ENCODE measurements around the gene CPEB4. TPM values are rescaled to one million over a fixed set of nuclear protein-coding genes. Genes with fewer than 3 reads are reported as not detected.
A peak's percentile ranks its signal among the peaks of the same experiment; 100 is the strongest.

CPEB4 gene
- total and polyA plus RNA-seq, 2 donors (not counting 3 experiments of a cell fraction or from before 2014, with no cell fraction given) = 11.3 to 16.4 TPM

GRCh38 chr5:173917788-173918786 lies 29.9 kb downstream of the CPEB4 start:
- BruUV-seq (replicated peaks) = TSS peak; percentile 88
- TF ChIP-seq POLR2A (IDR thresholded peaks at IDR 0.05; ENCODE audit: low read depth, low read length) (peak; percentile 94), JUN (IDR thresholded peaks at IDR 0.05; ENCODE audit: borderline replicate concordance, insufficient read depth, insufficient read length, low read depth) (peak; percentile 6), CTCF (IDR thresholded peaks at IDR 0.05; ENCODE audit: extremely low read depth in 1 of 2, insufficient read depth in 1 of 2, low read depth in 1 of 2, low read length in 2 of 2) (no peak), POLR2AphosphoS5 (IDR thresholded peaks at IDR 0.05; ENCODE audit: insufficient read depth, low read depth, low read length) (peak; percentile 59), GATA2 (IDR thresholded peaks at IDR 0.05; ENCODE audit: insufficient read depth, insufficient read length, low read depth, low read length) (no peak)
- Histone ChIP-seq H3K27ac (ENCODE audit: insufficient read depth, low read depth, low read length) (peak overlapping the region; percentile 99), H3K9me3 (replicated peaks; ENCODE audit: control insufficient read depth, insufficient read depth, low read length) (no peaks in the 10 kb centered on the region), H3K4me2 (ENCODE audit: insufficient read depth, low read length) (peak overlapping the region; percentile 96), H2AFZ (ENCODE audit: low read depth, low read length) (no peak overlapping the region), H3K79me2 (ENCODE audit: control insufficient read depth, insufficient read depth, low read length) (peaks cover 27% of the 10 kb centered on the region), H3K36me3 (ENCODE audit: control insufficient read depth in 2 of 2, extremely low read depth in 1 of 2, insufficient read depth in 2 of 2, low read length in 2 of 2) (no peaks in the 10 kb centered on the region), H3K4me3 (replicated peaks in 1 of 3; ENCODE audit: insufficient read depth in 1 of 3, low read depth in 1 of 3, low read length in 3 of 3) (peak overlapping the region; percentile 44 to 93 (median 65)), H3K9ac (replicated peaks; ENCODE audit: extremely low read depth, insufficient read depth, low read length) (peak overlapping the region; percentile 99), H4K20me1 (replicated peaks; ENCODE audit: control insufficient read depth, extremely low read depth, insufficient read depth, low read length) (no peaks in the 10 kb centered on the region), H3K4me1 (ENCODE audit: control insufficient read depth, extremely low read depth, insufficient read depth, low read length) (peaks cover 28% of the 10 kb centered on the region), H3K27me3 (ENCODE audit: control insufficient read depth in 2 of 2, insufficient read depth in 2 of 2, low read length in 2 of 2) (no peaks in the 10 kb centered on the region), H3K9me1 (replicated peaks; ENCODE audit: control insufficient read depth, extremely low read depth, insufficient read depth, low read length) (no peaks in the 10 kb centered on the region)
- intact Hi-C loops (cut with micrococcal nuclease) = loop anchor here (1.0 to 5.0 kb wide), 4 partner anchors 30 to 861 kb away; partner anchors contain the start of genes BOD1, CPEB4 and CREBRF
- DNase-seq (ENCODE audit: low read depth, low spot score) (peak; percentile 93), FAIRE-seq (peak; percentile 81)
- POLR2A ChIA-PET = interaction anchor here (0.8 to 1.0 kb wide), 4 partner anchors 25 to 30 kb away, joined by 3 to 7 read pairs (median 4); partner anchors contain the start of gene CPEB4
- dilution Hi-C loops (cut with MboI; ENCODE audit: extremely low pct_ligation_motif_present, low sequenced_read_pairs) = no loop called here
- CTCF ChIA-PET = interaction anchor here (0.8 to 1.5 kb wide), 6 partner anchors 8 to 55 kb away, joined by 3 to 8 read pairs (median 4); no protein-coding TSS in a partner anchor

Measured in endothelial cell of umbilical vein (primary cell).